GM19324 (cell line): Measurements from ENCODE around the gene SMOC2.

Experiments
- ATAC-seq: cut with Tn5 transposase; IDR thresholded peaks from one replicate; pipeline ENCODE4 v1.9.1; 2021; ENCODE audit warnings: mild to moderate bottlenecking, moderate library complexity; ENCODE audit not compliant: unreplicated experiment, low FRiP score

SMOC2 gene

GRCh38 chr6:168638468-168639271, 197.7 kb downstream of the SMOC2 start:
- no peak for ATAC-seq

- ATAC-seq = no peak
Observed at GRCh38 chr6:168640181-168640580, 199.2 kb downstream of the SMOC2 start.

GRCh38 chr6:168640768-168641167, 199.8 kb downstream of the SMOC2 start:
- ATAC-seq = no peak

- ATAC-seq = no peak
Observed at GRCh38 chr6:168641446-168641845, 200.5 kb downstream of the SMOC2 start.

- no peak for ATAC-seq
Observed at GRCh38 chr6:168643401-168643800, 202.4 kb downstream of the SMOC2 start.

GRCh38 chr6:168645326-168645725, 204.3 kb downstream of the SMOC2 start:
- no peak for ATAC-seq

GRCh38 chr6:168647271-168647670, 206.3 kb downstream of the SMOC2 start:
- no peak for ATAC-seq

- ATAC-seq = no peak
Observed at GRCh38 chr6:168648240-168649125, 207.5 kb downstream of the SMOC2 start.

GRCh38 chr6:168649209-168649608, 208.2 kb downstream of the SMOC2 start:
- ATAC-seq = no peak

GRCh38 chr6:168650671-168651111, 209.7 kb downstream of the SMOC2 start:
- no peak for ATAC-seq

- no peak for ATAC-seq
Observed at GRCh38 chr6:168655462-168656152, 214.6 kb downstream of the SMOC2 start.

- no peak for ATAC-seq
Observed at GRCh38 chr6:168658059-168658458, 217.1 kb downstream of the SMOC2 start.

- ATAC-seq = no peak
Observed at GRCh38 chr6:168660400-168660945, 219.5 kb downstream of the SMOC2 start.

GRCh38 chr6:168662301-168662936, 221.4 kb downstream of the SMOC2 start:
- no peak for ATAC-seq

- no peak for ATAC-seq
Observed at GRCh38 chr6:168663041-168663440, 222.1 kb downstream of the SMOC2 start.

GRCh38 chr6:168664956-168665355, 224.0 kb downstream of the SMOC2 start:
- ATAC-seq = no peak

- ATAC-seq = no peak
Observed at GRCh38 chr6:168666170-168666569, 225.2 kb downstream of the SMOC2 start.

- no peak for ATAC-seq
Observed at GRCh38 chr6:168666699-168667427, 225.9 kb downstream of the SMOC2 start.

GRCh38 chr6:168667428-168667805, 226.4 kb downstream of the SMOC2 start:
- ATAC-seq = no peak
